ENCODE measurements around the gene POSTN.

GRCh38 chr13:37647031-37647650, 48.6 kb upstream of the POSTN start:
- TF ChIP-seq CTCF (IDR thresholded peaks at IDR 0.05; ENCODE audit: low read depth, low read length), result no peak
- no peak for TF ChIP-seq EZH2phosphoT487 (IDR thresholded peaks at IDR 0.05; ENCODE audit: low read depth)

Measured in OCI-LY3 (cell line).